ENCODE results near the gene CA5A. TPM values are rescaled to one million over a fixed set of nuclear protein-coding genes. Genes with fewer than 3 reads are reported as not detected.
A peak's percentile ranks its signal among the peaks of the same experiment; 100 is the strongest.

Gene CA5A
- total and polyA plus RNA-seq, 2 of the 13 experiments (the other 11 are each of a cell fraction or from before 2014, with no cell fraction given): 66.8 to 106 TPM

DNA sequence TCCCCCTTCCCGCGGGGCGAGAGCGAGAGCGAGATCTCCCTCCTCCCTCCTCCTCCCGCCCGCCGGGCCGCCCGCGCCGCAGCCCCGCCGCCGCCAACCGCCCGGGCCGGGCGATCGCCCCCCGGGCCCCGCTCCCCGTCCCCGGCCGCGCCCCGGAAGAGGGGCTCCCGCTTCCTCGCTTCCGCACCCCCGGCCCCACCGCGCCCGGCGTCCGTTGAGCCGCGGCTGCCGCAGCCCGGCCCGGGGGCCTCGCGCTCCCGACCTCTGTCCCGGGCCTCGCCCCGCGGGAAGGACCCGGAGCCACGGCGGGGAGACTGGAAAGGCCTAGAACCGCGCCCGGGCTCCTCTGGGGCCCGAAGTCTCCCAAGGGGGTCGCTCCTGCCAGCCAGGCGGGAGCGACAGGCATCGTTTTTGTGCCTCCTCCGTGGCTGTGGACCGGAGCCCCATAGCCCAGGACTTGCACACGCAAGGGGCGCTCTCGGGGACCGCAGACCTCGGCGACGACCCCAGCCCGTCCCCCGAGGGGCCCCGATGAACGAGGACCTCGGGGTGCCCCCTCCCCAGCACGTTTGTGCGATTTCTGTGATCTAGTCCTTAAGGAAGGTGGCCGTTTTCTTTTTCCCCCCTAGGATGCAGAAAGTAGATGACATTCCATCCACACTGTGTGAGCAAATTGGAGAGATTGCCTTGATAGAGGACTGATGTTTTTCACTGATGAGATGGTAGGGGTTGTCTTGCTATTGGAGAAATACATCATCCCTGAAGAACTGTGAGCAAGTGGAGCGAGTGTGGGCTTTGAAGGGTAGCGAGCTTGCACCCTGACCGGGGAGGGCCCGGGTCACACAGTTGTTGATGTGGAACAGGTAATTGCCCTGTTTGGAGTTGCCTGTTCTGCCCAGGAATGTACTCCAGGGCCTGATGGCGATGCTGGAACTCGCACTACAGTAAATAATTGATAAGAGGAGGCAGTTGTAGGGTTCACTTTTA lies 15.5 kb upstream of the CA5A start (continued):
- TF ChIP-seq, protein P1, sequence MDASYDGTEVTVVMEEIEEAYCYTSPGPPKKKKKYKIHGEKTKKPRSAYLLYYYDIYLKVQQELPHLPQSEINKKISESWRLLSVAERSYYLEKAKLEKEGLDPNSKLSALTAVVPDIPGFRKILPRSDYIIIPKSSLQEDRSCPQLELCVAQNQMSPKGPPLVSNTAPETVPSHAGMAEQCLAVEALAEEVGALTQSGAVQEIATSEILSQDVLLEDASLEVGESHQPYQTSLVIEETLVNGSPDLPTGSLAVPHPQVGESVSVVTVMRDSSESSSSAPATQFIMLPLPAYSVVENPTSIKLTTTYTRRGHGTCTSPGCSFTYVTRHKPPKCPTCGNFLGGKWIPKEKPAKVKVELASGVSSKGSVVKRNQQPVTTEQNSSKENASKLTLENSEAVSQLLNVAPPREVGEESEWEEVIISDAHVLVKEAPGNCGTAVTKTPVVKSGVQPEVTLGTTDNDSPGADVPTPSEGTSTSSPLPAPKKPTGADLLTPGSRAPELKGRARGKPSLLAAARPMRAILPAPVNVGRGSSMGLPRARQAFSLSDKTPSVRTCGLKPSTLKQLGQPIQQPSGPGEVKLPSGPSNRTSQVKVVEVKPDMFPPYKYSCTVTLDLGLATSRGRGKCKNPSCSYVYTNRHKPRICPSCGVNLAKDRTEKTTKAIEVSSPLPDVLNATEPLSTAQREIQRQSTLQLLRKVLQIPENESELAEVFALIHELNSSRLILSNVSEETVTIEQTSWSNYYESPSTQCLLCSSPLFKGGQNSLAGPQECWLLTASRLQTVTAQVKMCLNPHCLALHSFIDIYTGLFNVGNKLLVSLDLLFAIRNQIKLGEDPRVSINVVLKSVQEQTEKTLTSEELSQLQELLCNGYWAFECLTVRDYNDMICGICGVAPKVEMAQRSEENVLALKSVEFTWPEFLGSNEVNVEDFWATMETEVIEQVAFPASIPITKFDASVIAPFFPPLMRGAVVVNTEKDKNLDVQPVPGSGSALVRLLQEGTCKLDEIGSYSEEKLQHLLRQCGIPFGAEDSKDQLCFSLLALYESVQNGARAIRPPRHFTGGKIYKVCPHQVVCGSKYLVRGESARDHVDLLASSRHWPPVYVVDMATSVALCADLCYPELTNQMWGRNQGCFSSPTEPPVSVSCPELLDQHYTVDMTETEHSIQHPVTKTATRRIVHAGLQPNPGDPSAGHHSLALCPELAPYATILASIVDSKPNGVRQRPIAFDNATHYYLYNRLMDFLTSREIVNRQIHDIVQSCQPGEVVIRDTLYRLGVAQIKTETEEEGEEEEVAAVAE (CRISPR knock-in tag; IDR thresholded peaks at IDR 0.05; ENCODE audit: borderline replicate concordance): peak; percentile 59; the same call in 1 of the 2 replicates
- TF ChIP-seq KMT2B (CRISPR knock-in tag; IDR thresholded peaks at IDR 0.05) (0 out of 2 replicates have a peak, but pooled peaks have one; percentile 39), SRSF1 (optimal IDR thresholded peaks at IDR 0.05; ENCODE audit: low read depth, low read length) (peak; percentile 79), NFAT5 (CRISPR knock-in tag; IDR thresholded peaks at IDR 0.05) (no peak), EED (CRISPR knock-in tag; IDR thresholded peaks at IDR 0.05) (no peak; the same call in 1 of the 2 replicates), ZFP37 (CRISPR knock-in tag; IDR thresholded peaks at IDR 0.05; ENCODE audit: borderline replicate concordance) (no peak), ZNF766 (CRISPR knock-in tag; IDR thresholded peaks at IDR 0.05; ENCODE audit: borderline replicate concordance) (0 out of 2 replicates have a peak, but pooled peaks have one; percentile 29), MNT (IDR thresholded peaks at IDR 0.05) (no peak), MTERF4 (CRISPR knock-in tag; IDR thresholded peaks at IDR 0.05) (0 out of 2 replicates have a peak, but pooled peaks have one; percentile 36), ZBTB43 (CRISPR knock-in tag; conservative IDR thresholded peaks at IDR 0.05) (peak; percentile 61; the same call in 1 of the 2 replicates)
- TF ChIP-seq, protein P2, sequence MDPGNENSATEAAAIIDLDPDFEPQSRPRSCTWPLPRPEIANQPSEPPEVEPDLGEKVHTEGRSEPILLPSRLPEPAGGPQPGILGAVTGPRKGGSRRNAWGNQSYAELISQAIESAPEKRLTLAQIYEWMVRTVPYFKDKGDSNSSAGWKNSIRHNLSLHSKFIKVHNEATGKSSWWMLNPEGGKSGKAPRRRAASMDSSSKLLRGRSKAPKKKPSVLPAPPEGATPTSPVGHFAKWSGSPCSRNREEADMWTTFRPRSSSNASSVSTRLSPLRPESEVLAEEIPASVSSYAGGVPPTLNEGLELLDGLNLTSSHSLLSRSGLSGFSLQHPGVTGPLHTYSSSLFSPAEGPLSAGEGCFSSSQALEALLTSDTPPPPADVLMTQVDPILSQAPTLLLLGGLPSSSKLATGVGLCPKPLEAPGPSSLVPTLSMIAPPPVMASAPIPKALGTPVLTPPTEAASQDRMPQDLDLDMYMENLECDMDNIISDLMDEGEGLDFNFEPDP (CRISPR knock-in tag; conservative IDR thresholded peaks at IDR 0.05): 0 out of 2 replicates have a peak, but pooled peaks have one; percentile 28
